Cardiac fibroblast (primary cell): ENCODE results near the gene OPN1SW.
A peak's percentile ranks its signal among the peaks of the same experiment; 100 is the strongest.

ENCODE experiments used
- DNase-seq, 2 donors: peaks; one replicate each; pipeline versions ENCODE4 v3.0.0 to v3.0.0-alpha.2; 2010; ENCODE audit warnings: low read depth in 2 of 2
- H3K4me3 ChIP-seq, 2 donors: replicated peaks in 1 of 2; 1 replicate in 1 of 2; 2 replicates in 1 of 2; pipeline ENCODE4 v1.5.1; 2011; ENCODE audit warnings: low read depth in 2 of 2, low read length in 2 of 2, mild to moderate bottlenecking in 2 of 2, moderate library complexity in 1 of 2
- TF ChIP-seq, protein P1 (sequence below): IDR thresholded peaks from one replicate; pipeline ENCODE4 v1.5.1; 2011; ENCODE audit warnings: low read depth, mild to moderate bottlenecking, low read length, inconsistent platforms

OPN1SW gene

GRCh38 chr7:128794020-128794419 lies 18.4 kb upstream of the OPN1SW start:
- no peak for DNase-seq
- H3K4me3 ChIP-seq, result no peak overlapping the region
- TF ChIP-seq, protein P1, sequence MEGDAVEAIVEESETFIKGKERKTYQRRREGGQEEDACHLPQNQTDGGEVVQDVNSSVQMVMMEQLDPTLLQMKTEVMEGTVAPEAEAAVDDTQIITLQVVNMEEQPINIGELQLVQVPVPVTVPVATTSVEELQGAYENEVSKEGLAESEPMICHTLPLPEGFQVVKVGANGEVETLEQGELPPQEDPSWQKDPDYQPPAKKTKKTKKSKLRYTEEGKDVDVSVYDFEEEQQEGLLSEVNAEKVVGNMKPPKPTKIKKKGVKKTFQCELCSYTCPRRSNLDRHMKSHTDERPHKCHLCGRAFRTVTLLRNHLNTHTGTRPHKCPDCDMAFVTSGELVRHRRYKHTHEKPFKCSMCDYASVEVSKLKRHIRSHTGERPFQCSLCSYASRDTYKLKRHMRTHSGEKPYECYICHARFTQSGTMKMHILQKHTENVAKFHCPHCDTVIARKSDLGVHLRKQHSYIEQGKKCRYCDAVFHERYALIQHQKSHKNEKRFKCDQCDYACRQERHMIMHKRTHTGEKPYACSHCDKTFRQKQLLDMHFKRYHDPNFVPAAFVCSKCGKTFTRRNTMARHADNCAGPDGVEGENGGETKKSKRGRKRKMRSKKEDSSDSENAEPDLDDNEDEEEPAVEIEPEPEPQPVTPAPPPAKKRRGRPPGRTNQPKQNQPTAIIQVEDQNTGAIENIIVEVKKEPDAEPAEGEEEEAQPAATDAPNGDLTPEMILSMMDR, result no peak

DNA sequence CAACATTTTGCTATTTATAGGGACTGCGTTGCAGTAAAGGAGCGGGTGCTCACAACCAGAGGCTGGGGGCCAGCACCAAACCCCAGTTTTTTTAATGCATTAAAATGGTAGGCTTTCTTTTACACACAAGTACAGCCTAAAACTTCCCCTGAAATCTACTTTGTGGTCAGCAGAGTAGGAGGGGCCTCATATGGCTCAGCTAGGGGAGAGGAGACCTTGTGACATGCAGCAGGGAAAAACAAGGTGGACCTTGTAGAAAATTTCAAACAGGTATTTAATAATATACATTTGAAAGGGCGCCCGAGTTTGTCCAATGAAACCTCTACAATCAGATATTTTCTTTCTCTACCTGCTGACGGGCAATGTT lies 17.6 kb upstream of the OPN1SW start:
- no peak overlapping the region for H3K4me3 ChIP-seq
- TF ChIP-seq, protein P1, result no peak
- DNase-seq, result no peak

- TF ChIP-seq, protein P1, result no peak
- no peak overlapping the region for H3K4me3 ChIP-seq
These were observed 17.0 kb upstream of the OPN1SW start for GRCh38 chr7:128792471-128793180.

DNA sequence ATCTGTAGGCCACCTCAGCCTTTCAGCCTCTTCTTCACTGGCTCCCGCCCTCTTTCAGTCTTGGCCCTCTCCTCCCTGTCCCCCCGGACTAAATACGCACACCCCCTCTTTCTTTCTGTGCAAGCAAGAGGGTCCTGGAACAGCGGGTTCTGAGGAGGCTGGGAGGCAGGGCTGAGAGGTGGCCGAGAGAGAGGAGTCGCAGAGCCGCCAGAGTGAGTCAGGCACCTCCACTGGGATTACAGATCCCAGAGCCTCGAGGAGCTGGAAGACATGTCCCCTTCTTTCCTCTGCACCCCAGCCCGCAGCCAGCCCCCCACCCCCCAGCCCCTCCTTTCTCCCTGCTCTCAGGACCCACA lies 16.4 kb upstream of the OPN1SW start:
- TF ChIP-seq, protein P1, result no peak
- no peak for DNase-seq
- H3K4me3 ChIP-seq, result peak overlapping the region; percentile 70 to 75

More at GRCh38 chr7:128792471-128793180, 17.0 kb upstream of the OPN1SW start:
- no peak for DNase-seq

GRCh38 chr7:128791121-128791971 lies 15.8 kb upstream of the OPN1SW start, which contains the start of gene CCDC136:
Gene CCDC136 (plus strand): TSS chr7:128791968. CDS start chr7:128792412, 444 bp downstream.
- DNase-seq, result peak; percentile 38 to 50
- TF ChIP-seq, protein P1, result no peak
- peak within 1 kb of the TSS; percentile 70 to 77 for H3K4me3 ChIP-seq

DNA sequence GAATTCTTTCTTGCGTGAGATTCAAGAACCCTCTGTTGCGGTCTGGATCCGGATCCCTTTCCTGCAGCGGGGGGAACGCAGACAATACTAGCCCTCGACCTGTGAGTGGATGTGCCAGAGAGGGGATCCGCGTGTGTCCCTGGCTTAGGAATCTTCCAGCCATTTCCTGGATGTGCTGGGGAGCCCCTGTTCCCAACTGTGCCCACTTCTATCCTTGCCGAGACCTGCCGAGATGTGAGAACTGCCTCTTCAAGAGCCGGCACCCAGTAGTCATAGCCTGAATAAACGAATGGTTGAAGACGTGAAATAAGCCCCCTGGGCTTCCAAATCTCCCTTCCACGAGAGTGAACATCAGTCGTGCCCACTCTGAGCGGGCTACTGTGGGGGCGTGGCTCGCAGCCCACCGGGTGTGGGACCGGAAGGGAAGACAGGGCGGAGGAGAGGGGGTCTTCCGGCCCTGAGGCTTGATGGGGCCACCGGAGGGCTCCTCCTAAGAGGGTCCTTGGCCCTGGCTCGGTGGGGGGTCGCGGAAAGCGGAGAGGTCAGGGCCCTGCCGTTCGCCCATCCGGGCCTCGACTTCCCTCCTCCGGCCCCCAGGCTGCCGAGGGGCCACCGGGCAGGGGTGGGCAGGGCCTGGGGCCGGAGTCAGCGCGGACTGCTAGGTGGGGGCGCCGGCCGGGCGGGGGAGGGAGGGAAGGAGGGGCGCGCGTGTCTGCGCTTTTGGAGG lies 14.9 kb upstream of the OPN1SW start:
- H3K4me3 ChIP-seq, result peak overlapping the region; percentile 70 to 77
- TF ChIP-seq, protein P1, result no peak
- no peak for DNase-seq
